HG03521 (cell line): ENCODE data around the gene MTMR10.

Source experiments
- ATAC-seq: cut with Tn5 transposase; IDR thresholded peaks from one replicate; pipeline ENCODE4 v1.9.1; 2021; ENCODE audit warnings: mild to moderate bottlenecking, moderate library complexity; ENCODE audit not compliant: unreplicated experiment

MTMR10 gene

DNA sequence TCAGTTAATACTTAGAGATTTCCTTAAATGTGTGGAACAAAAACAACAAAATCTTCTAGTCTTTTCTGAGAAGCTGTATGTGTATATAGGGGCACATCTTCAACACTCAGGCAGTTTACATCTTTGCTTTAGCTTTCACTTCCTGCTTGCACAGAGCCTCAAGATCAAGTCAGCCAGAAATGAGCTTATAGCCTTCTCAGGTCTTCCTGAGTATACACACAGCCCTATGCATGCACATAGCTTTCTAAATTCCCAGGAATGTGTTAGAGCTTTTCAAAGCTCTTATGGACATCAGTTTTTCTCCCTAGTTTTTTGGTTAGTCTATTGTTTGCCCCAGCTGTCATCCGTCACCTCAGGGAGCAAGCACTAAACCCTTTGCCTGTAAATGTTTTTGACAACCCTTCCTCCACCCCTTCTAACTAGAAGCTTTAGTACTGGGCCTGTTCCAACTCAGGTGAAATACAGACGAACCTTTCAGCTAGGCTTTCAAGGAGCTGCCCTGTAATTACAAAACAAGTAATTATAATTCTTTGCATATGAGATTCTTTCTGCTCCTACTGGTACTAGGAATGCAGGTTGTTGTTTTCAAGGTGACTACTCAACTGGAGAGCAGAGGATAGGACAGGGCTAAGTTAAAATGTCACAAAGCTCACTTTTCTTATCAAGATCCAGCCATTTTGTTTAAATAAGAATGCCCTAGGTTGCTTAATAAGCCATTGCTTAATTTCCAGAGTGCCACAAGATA, 22.6 kb upstream of the MTMR10 start:
- peak; percentile 83 for ATAC-seq

DNA sequence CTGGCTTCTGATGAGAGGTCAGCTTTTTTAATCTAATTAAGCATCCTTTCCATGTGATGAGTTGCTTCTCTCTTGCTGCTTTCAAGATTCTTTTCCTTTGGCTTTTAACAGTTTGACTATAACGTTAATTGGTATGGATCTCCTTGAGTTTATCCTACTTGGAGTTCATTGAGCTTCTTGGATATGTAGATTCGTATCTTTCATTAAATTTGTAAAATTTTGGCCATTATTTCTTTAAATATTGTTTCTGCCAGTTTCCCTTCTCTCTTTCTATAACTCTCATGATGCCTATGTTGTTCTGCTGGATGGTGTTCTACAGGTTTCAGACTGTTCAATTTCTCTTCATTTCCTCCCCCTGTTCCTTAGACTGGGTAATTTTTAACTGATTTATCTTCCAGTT, 21.0 kb upstream of the MTMR10 start:
- no peak for ATAC-seq

DNA sequence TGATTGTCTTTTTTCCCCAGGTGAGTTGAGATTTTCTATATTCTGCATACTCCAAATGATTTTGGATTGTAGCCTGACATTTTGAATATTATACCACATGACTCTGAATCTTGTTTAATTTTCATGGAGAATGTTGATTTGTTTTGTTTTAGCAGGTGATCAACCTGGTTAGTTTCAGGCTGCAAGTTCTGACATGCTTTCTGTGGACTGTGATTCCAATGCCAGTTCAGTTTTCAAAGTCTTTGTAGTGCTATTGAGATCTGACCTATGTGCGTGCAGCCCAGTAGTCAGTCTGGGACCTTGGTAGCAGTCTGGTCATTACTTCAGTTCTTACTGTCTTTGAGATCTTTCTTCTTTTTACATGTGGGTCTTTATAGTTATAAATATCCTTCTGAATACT, 18.6 kb upstream of the MTMR10 start:
- ATAC-seq: no peak

DNA sequence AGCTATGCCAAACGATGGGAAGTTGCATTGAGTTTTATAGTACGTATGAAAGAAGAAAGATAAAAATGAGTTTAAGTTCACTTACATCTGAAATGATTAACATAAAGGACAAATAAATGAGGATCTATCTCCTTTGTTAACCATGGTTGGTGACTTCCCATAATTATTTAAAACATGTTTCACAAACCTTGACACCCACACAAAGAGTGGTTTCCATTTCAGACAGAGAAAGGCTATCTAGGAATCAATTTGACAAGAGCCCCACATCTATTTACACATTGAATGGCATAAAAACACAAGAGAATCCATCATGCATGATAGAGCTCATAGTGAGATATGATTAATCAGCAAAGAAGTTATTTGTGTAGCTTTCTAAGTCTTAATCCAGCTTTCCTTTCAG, 14.2 kb upstream of the MTMR10 start:
- no peak for ATAC-seq

DNA sequence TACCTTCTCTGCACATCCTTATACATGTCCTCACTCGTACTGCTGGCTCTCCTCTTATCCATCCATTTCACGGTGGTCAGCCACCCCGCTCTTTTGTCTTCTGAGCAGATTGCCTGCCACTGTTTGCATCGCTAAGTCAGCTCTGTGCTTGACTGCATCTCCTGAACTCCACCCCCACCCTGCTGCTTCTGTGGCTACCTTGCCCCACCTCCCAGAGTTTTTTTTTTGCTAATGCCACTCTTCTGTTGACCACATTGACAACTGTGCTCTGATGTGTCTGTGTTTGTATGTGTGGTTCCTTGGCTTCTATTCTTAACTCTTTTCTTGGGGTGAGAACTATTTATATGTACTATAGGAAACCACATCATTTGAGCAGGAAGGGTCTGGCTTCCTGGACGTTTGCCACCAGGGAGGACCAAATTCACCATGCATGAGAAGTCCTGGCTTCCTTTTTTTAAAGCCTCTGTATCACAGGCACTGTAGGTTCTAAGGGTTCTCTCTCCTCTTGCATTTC, 12.8 kb upstream of the MTMR10 start:
- ATAC-seq: peak; percentile 81

DNA sequence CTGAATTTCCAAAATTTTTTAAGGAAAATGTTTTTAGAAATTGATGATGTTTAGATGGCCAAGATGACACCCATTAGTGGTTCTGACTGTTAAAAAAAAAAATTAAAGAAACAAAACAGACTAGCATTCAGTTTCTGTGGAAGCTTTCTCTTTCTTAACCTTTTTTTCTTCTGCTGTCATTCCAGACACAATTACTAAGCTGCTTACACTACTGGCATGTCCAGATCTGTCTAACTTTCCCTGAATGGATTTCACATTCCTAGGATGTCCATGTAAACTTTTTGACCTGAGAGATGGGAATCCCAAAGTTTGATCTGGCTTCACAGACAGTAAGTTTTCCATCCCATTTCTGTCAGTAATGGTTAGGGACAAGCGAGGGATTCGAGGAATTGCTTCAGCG, 10.3 kb upstream of the MTMR10 start:
- ATAC-seq: no peak

DNA sequence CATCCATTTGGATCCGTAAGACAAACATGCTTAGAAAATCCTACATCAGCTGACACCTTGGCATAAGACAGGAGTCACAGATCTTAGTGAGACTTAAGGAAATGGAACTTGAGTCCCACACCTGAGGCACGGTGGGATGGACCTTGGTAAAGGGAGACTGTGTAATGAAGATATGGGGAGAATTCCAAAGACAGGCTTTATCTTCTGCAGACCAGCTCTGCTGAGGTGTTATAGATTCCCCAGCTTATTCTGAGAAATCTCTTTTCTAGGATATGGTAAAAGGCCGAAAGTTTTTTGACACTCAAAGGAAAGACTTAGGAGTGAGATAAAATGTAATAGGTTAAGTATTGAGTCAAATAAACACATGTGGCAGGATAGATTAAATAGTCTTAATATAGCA, 8.3 kb upstream of the MTMR10 start:
- no peak for ATAC-seq

DNA sequence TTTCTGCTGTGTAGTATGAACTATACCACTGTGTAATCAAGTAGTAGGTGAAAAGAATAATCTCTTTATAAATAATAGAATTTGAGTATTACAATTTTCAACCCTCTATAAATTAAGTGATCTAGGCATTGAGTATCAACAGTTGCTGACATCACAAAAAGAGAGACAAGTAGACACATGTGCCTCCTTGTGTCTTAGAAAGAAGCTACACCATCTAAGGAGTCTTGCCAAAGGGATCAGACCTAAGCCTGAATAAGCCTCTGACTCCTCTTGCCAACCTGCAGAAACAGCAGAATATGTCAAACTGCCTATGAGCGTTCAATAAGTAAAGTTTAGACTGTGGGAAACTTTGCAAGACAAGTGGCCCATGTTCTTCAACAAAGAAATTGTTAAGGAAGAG, 5.8 kb upstream of the MTMR10 start:
- ATAC-seq: no peak

DNA sequence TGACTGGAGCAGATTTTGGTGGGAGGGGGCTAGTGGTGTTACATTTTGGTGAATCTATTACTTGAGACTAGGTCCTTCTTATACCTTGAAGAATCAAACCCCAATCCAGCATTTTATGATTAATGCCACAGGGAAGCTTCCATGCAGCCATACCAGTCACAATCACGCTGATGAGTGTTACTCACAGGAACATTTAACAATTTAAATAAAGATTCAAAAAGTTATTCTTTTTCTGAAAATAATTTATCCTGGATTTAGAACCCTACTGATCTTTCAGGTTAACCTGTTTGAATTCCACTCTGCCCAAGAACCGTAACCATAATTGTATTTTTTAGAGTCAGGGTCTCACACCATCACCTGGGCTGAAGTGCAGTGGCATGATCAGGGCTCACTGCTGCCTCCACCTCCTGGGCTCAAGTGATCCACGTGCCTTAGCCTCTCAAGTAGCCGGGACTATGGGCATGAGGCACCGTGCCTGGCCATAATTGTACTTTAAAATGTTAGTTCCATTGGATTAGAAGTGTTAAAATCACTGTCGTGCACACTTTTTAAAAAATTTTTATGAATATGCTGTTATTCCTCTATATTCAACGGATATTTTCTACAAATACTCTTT, 929 bp upstream of the MTMR10 start:
- no peak for ATAC-seq

DNA sequence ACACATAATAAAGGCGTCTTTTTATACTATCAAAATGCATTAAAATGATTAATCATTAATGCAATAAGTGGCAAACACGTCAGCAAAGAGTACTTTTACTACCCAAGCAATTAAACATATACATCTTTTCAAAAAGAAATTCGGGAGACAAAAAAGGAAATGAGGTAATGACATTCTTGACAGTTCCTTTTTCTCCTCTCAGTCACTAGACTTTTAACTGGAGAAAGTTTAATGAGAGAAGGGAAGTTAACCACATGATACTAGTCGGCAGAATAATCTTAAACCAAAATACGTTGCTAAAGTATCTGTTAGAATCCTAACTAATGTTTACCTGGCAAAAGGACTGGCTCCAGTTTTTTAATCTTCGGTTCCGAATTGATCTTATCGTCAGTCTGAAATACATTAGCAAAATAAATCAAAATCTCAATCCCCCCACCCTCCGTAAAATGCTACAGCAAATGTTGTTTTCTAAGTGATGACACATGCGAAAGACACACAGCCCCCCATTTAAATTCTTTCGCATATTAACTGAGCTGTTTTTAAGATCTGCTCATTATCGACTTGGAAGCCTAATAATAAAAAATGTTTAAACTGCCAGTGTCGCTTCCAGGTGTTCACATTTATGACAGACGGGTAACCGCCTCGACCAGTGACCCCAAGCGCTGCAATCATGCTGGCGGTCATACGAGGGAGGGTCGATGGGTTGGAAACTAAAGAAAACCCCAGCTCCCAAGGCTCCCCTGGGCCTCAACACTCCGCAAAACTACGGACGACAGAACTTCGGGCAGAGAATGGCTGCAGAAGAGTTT, 778 bp downstream of the MTMR10 start:
- no peak for ATAC-seq

DNA sequence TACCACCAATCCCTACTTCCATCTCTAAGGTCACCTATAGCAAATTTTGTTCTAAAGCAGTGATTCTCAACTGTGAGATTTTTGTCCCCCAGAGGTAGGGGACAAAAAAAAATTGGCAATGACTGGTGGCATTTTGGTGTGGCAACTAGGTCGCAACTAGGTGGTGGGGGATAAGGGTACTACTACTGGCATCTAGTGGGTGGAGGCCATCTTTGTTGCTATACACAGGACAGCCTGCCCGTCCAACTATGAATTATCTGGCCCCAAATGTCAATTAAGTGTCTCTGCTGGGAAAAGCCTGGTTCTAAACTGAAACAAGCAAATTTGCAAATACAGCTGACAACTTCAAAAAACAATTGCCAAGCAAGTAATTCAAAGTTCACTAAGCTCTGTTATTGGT, 1.4 kb downstream of the MTMR10 start:
- ATAC-seq: no peak

DNA sequence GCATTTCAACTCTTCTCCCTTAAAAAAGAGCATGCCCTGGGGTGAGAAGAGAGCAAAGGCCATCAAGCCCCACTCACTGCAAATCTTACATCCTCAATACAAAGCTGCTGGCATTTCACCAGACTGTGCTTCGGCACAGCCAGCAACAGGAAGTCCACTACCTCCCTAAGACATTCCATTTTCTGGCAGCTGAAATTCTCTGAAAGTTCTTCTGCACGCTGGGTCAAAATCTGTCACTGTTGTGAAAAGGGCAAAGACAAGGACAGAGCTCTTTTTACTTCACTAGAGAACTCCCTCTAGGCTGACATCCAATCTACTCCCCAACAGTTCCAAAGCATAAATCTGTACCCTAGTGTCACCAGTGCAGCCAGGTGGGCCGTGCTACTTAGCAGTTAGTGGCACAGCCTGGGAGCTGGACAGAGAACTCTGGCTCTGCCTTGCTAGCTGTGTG, 6.3 kb downstream of the MTMR10 start:
- ATAC-seq: no peak

DNA sequence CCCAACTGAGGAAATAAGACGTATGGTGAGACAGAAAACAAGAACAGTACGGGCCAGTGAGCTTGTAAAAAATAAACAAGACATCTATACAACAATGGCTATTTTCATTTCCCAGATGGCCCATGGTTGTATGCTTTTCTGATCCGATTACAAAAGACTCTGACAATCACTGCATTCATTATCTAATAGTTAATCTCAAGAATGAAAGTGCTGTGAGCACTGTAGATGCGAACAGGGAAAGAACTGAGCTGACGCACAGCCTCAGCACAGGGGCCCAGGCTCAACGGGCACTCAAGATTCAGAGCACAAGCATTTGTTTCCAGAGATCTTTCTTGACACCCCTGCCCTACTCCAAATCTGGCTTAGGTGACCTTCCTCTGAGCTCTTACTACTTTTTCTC, 6.9 kb downstream of the MTMR10 start:
- ATAC-seq: no peak

DNA sequence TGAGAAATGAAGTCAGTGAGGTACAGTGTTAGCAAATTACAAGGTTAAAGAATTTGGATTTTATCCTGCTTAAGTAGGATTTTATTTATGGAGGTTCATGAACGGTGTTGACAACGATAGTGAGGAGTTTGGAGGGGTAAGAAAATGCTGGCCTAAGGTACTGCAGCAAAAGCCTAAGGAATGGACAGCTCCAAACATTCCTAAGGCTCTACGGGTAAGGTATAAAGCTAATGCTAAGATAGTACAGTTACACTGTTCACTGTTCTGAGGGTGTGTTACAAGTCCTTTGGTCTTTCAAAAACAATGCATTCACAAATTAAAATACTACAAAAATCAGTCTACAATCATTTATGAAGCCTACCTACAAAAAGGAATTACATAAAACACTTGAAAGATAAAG, 7.3 kb downstream of the MTMR10 start:
- no peak for ATAC-seq

DNA sequence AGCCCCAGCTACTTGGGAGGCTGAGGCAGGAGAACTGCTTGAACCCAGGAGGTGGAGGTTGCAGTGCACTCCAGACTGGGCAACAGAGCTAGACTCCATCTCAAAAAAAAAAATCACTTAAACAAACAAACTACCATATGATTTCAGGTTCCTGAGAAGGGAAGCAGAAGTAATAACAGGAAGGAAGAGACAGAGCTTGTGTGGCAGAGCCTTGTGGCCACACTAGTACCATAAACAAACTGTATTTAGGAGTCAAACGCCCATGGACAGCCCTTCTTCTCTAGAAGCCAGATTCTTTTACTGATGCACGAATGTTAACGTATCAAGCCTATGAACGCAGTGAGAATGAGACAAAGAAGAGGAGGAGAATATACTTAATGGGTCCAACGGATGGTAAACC, 12.0 kb downstream of the MTMR10 start:
- ATAC-seq: no peak

DNA sequence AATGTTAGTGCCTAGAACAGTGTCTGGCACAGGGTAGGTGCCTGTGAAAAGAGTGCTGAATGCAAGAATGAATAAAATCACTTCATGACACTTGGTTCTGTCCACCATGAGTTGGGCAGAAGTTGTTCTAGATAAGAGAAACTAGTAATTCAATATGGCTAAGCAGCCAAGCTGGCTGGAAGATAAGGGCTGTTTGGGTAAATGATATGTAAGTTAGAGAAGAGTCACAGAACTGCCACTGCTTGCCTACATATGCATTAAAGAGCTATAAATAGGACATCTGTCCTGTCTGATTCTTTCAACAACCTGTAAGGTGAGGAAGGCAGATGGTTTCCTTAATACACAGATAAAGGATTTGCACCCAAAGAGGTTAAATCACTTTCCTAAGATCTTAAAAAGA, 13.1 kb downstream of the MTMR10 start:
- no peak for ATAC-seq

DNA sequence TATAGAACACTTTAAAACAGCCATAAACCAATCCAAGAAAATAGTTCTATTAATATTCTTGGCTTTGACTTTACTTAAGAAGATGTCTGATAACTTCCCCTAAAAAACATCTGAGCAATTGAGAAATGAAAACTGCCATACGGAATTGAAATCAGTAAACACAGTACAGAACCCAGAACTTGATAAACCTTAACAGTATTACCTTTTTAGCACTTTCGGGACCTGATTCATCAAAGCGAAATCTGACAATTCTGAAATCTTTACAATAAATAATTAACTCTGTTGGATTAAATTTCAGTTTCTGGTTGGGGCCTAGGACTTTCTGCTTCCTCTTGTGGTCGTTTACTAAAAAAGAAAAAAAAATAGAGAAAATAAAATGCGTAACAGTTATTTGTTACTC, 17.3 kb downstream of the MTMR10 start:
- ATAC-seq: no peak

DNA sequence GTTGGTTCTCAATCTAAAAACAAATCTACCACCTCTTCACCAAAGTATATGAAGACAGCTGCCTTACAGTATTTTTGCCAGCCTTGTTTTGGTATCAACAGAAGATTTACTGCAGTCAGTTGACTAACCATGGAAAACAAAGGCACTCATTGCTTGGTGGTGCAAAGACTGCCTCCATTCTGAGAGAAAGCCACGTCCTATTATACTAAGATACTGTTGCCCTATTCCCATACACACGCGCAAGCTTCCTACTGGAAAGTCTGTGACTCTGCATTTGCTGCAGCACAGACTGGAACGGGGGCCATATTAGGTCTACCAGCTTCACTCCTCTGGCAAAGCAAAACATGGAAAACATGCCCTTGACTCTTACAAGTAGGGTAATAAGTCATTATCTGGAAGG, 18.0 kb downstream of the MTMR10 start:
- ATAC-seq: no peak

DNA sequence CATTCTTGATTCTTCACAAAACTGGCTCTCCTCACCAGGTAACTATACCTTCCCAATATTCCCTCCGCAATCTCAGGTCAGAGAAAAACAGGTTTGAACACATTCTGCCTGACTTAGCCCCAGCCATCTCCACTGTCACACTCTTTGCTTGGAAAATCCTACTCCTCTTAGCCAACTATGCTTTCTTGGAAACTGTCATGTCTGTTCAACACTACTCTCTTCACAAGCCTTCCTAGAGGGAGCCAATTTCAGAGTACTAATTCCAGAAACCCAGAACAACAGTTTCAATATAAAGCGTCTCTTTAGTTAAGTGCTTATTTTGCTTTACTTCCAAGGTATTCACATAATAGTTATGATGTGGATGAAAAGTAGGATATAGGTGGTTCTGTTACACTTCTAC, 21.7 kb downstream of the MTMR10 start:
- no peak for ATAC-seq

DNA sequence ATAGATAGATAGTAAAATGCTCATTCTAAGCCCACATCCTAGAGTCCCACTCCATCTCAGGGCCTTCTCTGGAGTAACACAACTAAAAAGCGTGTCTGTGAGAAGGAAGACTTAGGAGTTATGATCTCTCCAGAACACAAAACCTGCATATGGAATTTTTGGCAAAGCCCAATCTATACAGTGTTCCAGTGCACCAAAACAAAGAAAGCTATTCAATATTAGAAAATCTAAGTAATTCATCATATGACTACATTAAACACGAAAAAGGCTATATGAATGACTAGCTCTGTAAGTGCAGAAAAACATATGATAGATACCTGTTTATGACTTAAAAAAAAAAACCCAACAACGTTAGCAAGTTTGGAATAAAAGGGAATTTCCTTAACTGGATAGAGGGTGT, 27.7 kb downstream of the MTMR10 start:
- no peak for ATAC-seq

DNA sequence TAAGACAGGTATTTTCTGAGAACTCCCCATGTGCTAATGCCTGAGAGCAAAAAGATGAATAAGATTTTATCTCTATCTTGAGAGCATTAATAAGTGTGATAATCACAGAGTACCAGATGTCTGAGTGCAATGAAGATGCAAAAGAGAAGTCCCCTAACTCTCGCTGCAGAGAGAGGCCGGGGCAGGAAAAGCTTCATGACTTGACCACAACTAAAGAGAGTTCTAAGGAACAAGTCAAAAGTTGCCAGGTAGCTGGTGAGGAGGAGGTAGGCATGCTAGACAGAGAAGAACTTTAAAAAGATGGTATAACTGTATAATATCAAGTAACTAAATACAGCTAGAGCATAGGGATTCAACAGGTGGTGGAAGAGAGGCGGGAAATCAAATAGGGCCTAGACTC, 28.8 kb downstream of the MTMR10 start:
- no peak for ATAC-seq

DNA sequence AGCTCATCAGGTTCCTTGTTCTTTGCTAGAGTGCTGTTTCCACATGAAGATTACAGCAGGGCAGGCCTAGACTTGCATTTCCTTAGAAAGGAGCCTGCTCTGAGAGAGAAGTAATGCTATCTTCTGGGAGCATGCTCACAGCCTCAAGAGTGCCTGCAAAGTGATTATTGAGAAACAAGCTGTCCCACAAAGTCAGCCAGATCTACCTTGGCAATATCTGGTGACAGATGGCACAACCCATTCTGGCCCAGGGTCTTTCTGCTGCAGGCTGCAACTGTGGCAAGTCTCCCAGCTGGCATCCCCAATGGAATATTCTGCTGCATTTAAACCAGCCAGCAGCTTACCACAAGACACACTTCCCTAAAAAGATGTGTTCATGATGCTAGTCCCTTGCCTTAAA, 29.3 kb downstream of the MTMR10 start:
- ATAC-seq: no peak
